Measurements from ENCODE around the gene ARMC2.

Gene ARMC2

DNA sequence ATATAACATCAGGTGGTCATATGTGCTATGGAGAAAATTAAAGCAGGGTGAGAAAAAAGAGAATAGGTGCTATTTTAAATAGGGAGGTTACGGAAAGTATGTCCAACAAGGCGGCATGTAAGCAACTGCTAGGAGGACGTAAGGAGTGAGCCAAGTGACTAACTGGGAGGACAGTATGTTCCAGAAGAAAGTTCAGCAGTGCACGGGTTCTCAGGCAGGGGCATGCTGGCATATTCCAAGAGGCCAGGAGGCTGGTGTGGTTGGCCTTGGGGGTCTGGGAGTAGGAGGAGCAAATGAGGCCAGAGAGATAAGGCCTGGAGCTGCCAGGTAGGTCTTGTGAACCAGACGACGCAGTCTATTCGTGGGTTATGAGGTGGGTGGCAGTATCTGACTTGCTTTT lies 112.4 kb downstream of the ARMC2 start:
- Histone ChIP-seq H3K4me3 (ENCODE audit: low read depth, low read length) (no peak overlapping the region), H3K9me3 (no peaks in the 10 kb centered on the region), H3K27me3 (no peaks in the 10 kb centered on the region), H3K4me1 (no peaks in the 10 kb centered on the region), H3K36me3 (no peaks in the 10 kb centered on the region)
- DNase-seq = no peak
- TF ChIP-seq, protein P1, sequence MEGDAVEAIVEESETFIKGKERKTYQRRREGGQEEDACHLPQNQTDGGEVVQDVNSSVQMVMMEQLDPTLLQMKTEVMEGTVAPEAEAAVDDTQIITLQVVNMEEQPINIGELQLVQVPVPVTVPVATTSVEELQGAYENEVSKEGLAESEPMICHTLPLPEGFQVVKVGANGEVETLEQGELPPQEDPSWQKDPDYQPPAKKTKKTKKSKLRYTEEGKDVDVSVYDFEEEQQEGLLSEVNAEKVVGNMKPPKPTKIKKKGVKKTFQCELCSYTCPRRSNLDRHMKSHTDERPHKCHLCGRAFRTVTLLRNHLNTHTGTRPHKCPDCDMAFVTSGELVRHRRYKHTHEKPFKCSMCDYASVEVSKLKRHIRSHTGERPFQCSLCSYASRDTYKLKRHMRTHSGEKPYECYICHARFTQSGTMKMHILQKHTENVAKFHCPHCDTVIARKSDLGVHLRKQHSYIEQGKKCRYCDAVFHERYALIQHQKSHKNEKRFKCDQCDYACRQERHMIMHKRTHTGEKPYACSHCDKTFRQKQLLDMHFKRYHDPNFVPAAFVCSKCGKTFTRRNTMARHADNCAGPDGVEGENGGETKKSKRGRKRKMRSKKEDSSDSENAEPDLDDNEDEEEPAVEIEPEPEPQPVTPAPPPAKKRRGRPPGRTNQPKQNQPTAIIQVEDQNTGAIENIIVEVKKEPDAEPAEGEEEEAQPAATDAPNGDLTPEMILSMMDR (IDR thresholded peaks at IDR 0.05; ENCODE audit: low read depth, low read length) = no peak

DNA sequence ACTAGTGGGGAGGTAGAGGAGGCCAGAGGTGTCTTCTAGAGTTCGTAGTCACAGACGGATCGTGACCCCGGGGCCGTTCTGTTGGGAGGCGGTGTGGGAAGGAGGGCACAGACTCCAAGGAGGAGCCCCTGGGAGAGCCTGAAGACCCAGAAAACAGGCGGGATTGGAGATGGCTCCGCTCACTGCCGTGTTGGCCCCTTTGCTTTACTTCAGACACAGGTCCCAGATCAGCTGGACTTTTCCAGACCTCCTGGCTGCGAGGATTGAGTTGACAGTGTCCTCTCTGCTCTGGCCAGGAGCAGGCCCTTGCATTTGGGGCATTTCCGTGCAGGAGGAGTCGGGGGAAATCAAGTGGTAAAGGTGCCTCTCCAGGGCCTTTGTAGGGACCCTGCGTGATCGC lies 112.9 kb downstream of the ARMC2 start:
- Histone ChIP-seq H3K4me1 (no peaks in the 10 kb centered on the region), H3K9me3 (no peaks in the 10 kb centered on the region), H3K4me3 (ENCODE audit: low read depth, low read length) (no peak overlapping the region), H3K27me3 (no peaks in the 10 kb centered on the region), H3K36me3 (no peaks in the 10 kb centered on the region)
- TF ChIP-seq, protein P1 (IDR thresholded peaks at IDR 0.05; ENCODE audit: low read depth, low read length) = no peak
- no peak for DNase-seq

DNA sequence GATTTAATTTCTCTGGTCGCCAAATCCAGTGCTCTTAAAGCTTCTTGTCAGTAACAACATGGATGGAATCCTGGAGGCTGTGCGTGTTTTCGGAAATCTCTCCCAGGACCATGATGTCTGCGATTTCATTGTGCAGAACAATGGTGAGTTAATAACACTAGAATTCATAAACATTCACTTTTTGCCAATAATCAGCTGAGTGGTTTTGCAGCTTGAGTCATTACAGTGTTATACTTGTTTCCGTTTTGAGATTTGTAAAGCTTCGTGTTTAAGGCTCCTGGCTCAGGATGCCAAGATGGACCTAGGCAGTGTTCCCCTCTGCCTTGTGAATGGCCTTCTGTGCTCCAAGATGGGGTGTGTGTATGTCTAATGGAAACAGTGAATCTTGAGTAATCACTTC lies 113.8 kb downstream of the ARMC2 start:
- TF ChIP-seq, protein P1 (IDR thresholded peaks at IDR 0.05; ENCODE audit: low read depth, low read length) = no peak
- no peak for DNase-seq
- no peaks in the 10 kb centered on the region for H3K36me3 ChIP-seq
- no peaks in the 10 kb centered on the region for H3K27me3 ChIP-seq
- no peak overlapping the region for H3K4me3 ChIP-seq (ENCODE audit: low read depth, low read length)
- no peaks in the 10 kb centered on the region for H3K9me3 ChIP-seq
- peaks cover 5% of the 10 kb centered on the region for H3K4me1 ChIP-seq

DNA sequence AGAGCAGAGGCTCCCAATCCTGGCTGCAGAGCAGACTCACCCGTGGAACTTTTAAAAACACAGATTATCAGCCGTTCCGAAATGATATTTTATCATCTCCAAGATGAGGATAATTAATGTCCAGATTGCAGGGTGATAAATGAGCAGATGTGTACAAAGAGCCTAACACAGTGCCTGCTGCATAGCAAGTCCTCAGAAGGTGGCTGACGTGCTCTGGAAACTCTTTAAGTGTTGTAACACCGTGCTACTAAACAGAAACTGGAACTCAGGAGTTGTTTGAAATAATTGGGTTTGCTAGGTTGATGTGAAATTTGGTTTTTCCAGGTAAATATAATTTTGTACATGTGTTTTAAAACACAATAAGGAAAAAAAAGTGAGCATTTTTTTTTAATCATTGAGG lies 118.0 kb downstream of the ARMC2 start:
- no peaks in the 10 kb centered on the region for H3K9me3 ChIP-seq
- no peak for DNase-seq
- no peaks in the 10 kb centered on the region for H3K27me3 ChIP-seq
- no peak overlapping the region for H3K4me3 ChIP-seq (ENCODE audit: low read depth, low read length)
- H3K36me3 ChIP-seq = no peaks in the 10 kb centered on the region
- peaks cover 7% of the 10 kb centered on the region for H3K4me1 ChIP-seq
- TF ChIP-seq, protein P1 (IDR thresholded peaks at IDR 0.05; ENCODE audit: low read depth, low read length) = no peak

DNA sequence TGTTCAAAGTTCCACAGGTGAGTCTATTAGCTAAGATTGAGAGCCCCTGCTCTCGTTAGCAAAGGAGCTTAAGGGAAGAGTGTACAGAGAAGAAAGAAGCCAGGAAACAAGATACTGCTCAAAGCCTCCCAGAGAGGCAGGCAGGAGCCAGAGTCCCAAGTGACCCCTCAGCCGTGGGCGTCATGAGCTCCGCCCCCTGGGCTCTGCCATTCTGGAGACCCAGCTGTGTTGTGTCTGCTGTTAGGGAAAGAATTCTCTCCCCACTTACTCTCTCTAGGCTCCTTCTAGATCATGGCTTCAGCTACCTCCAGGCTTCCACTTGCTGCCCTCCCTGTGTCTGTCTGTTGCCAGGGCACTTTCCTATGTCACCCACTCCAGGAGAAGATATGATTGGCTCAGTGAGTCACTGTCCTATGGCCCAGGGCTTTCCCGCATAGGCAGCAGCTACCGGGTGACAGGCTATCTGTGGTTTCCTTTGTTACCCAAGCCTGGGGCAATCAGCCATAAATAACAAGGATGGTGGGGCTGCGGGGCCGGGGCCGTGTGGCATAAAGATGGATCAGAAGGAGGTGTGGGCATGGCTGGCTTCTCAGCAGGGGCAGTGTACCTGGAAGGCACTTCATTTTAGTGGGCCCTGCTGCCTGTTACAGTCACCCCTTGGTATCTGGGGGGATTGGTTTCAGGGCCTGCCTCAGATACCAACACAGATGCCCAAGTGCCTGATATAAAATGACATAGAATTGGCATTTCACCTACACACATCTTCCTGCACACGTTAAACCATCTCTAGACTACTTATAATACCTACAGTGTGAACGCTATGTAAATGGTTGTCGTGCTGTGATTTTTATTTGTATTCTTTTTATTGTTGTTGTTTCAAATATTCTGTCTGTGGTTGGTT lies 118.9 kb downstream of the ARMC2 start:
- Histone ChIP-seq H3K4me3 (ENCODE audit: low read depth, low read length) (peak overlapping the region; percentile 11; the same call in 1 of the 2 replicates), H3K36me3 (no peaks in the 10 kb centered on the region), H3K27me3 (no peaks in the 10 kb centered on the region), H3K9me3 (no peaks in the 10 kb centered on the region), H3K4me1 (peaks cover 7% of the 10 kb centered on the region)
- TF ChIP-seq, protein P1 (IDR thresholded peaks at IDR 0.05; ENCODE audit: low read depth, low read length) = no peak
- peak; percentile 68 for DNase-seq
